Activated CD4-positive, alpha-beta memory T cell treated with anti-CD3 and anti-CD28 coated beads for 36 hours (primary cell): ENCODE measurements around the gene NAV3. TPM values are rescaled to one million over a fixed set of nuclear protein-coding genes. Genes with fewer than 3 reads are reported as not detected.

Experiments
- CTCF ChIA-PET: fragments of 350-600 bp; sonication (Branson Sonifier 250); formaldehyde crosslinking; loops from one replicate; lab custom pipeline; 2021; ENCODE audit warnings: antibody characterized with exemption, inconsistent platforms; lab: Charles Lee
- POLR2A ChIA-PET: fragments of 350-600 bp; sonication (Branson Sonifier 250); formaldehyde crosslinking; loops from one replicate; lab custom pipeline; 2021; ENCODE audit warnings: antibody characterized with exemption; lab: Charles Lee
- DNase-seq: peaks from one replicate; pipeline ENCODE4 v3.0.0-alpha.2; 2020
- H3K27ac Mint-ChIP-seq: one replicate; pipeline ENCODE4 v1.8.0; 2021; ENCODE audit warnings: mixed read lengths
- H3K27me3 Mint-ChIP-seq: one replicate; pipeline ENCODE4 v1.8.0; 2021; ENCODE audit warnings: mixed read lengths
- H3K36me3 Mint-ChIP-seq: one replicate; pipeline ENCODE4 v1.8.0; 2021; ENCODE audit warnings: mixed read lengths
- H3K4me1 Mint-ChIP-seq: one replicate; pipeline ENCODE4 v1.8.0; 2021; ENCODE audit warnings: low read depth, mixed read lengths
- H3K4me3 Mint-ChIP-seq: one replicate; pipeline ENCODE4 v1.8.0; 2021; ENCODE audit warnings: mild to moderate bottlenecking, mixed read lengths
- H3K9me3 Mint-ChIP-seq: one replicate; pipeline ENCODE4 v1.8.0; 2021; ENCODE audit warnings: mixed read lengths
- intact Hi-C: fragments of 100-400 bp; cut with micrococcal nuclease; formaldehyde crosslinking; loops from one replicate; pipeline ENCODE4 v1.15.1; 2023
- total RNA-seq, 2 experiments: library from RNA; stranded (reverse); gene quantifications; one replicate each; pipeline ENCODE4 v1.2.3, GENCODE V29; 2021

NAV3 gene
- total RNA-seq, 2 experiments from 2014 or later, result not detected

GRCh38 chr12:78191611-78192010, 360.9 kb downstream of the NAV3 start:
- no peaks in the 10 kb centered on the region for H3K4me1 Mint-ChIP-seq
- H3K27me3 Mint-ChIP-seq, result no peaks in the 10 kb centered on the region
- H3K9me3 Mint-ChIP-seq, result peaks cover 18% of the 10 kb centered on the region
- CTCF ChIA-PET, result no interaction called here
- no peak overlapping the region for H3K27ac Mint-ChIP-seq
- H3K36me3 Mint-ChIP-seq, result no peaks in the 10 kb centered on the region
- intact Hi-C loops, result no loop called here
- no peak overlapping the region for H3K4me3 Mint-ChIP-seq
- POLR2A ChIA-PET, result no interaction called here
- no peak for DNase-seq

- Mint-ChIP-seq H3K27ac (no peak overlapping the region), H3K36me3 (no peaks in the 10 kb centered on the region), H3K4me3 (no peak overlapping the region), H3K4me1 (no peaks in the 10 kb centered on the region), H3K9me3 (peaks cover 18% of the 10 kb centered on the region), H3K27me3 (no peaks in the 10 kb centered on the region)
- CTCF ChIA-PET, result no interaction called here
- DNase-seq, result no peak
- intact Hi-C loops, result no loop called here
- POLR2A ChIA-PET, result no interaction called here
These were observed 362.3 kb downstream of the NAV3 start for GRCh38 chr12:78192979-78193378.

GRCh38 chr12:78194448-78194847, 363.8 kb downstream of the NAV3 start:
- H3K4me1 Mint-ChIP-seq, result no peaks in the 10 kb centered on the region
- ChIA-PET CTCF (no interaction called here), POLR2A (no interaction called here)

GRCh38 chr12:78198896-78199295, 368.2 kb downstream of the NAV3 start:
- CTCF ChIA-PET, result no interaction called here
- POLR2A ChIA-PET, result no interaction called here
- H3K27ac Mint-ChIP-seq, result no peak overlapping the region

More at GRCh38 chr12:78194448-78194847, 363.8 kb downstream of the NAV3 start:
- no peak overlapping the region for H3K27ac Mint-ChIP-seq
- no peak for DNase-seq
- H3K4me3 Mint-ChIP-seq, result no peak overlapping the region
- H3K9me3 Mint-ChIP-seq, result peaks cover 23% of the 10 kb centered on the region
- intact Hi-C loops, result no loop called here
- H3K27me3 Mint-ChIP-seq, result no peaks in the 10 kb centered on the region
- H3K36me3 Mint-ChIP-seq, result no peaks in the 10 kb centered on the region

GRCh38 chr12:78199926-78200325, 369.2 kb downstream of the NAV3 start:
- no peak for DNase-seq
- Mint-ChIP-seq H3K27ac (no peak overlapping the region), H3K9me3 (peaks cover 13% of the 10 kb centered on the region), H3K4me3 (no peak overlapping the region), H3K27me3 (no peaks in the 10 kb centered on the region), H3K4me1 (no peaks in the 10 kb centered on the region), H3K36me3 (no peaks in the 10 kb centered on the region)
- intact Hi-C loops, result no loop called here
- ChIA-PET CTCF (no interaction called here), POLR2A (no interaction called here)

More at GRCh38 chr12:78198896-78199295, 368.2 kb downstream of the NAV3 start:
- Mint-ChIP-seq H3K9me3 (peaks cover 16% of the 10 kb centered on the region), H3K36me3 (no peaks in the 10 kb centered on the region), H3K4me1 (no peaks in the 10 kb centered on the region), H3K4me3 (no peak overlapping the region), H3K27me3 (no peaks in the 10 kb centered on the region)
- DNase-seq, result no peak
- intact Hi-C loops, result no loop called here

- H3K27me3 Mint-ChIP-seq, result no peaks in the 10 kb centered on the region
These were observed 374.2 kb downstream of the NAV3 start for GRCh38 chr12:78204926-78205325.

GRCh38 chr12:78208092-78208491, 377.4 kb downstream of the NAV3 start:
- Mint-ChIP-seq H3K4me3 (no peak overlapping the region), H3K27ac (no peak overlapping the region), H3K4me1 (no peaks in the 10 kb centered on the region), H3K9me3 (peaks cover 6% of the 10 kb centered on the region), H3K27me3 (no peaks in the 10 kb centered on the region), H3K36me3 (no peaks in the 10 kb centered on the region)
- no peak for DNase-seq
- intact Hi-C loops, result no loop called here
- POLR2A ChIA-PET, result no interaction called here
- CTCF ChIA-PET, result no interaction called here

More at GRCh38 chr12:78204926-78205325, 374.2 kb downstream of the NAV3 start:
- ChIA-PET POLR2A (no interaction called here), CTCF (no interaction called here)
- Mint-ChIP-seq H3K4me3 (no peak overlapping the region), H3K9me3 (peaks cover 3% of the 10 kb centered on the region), H3K4me1 (no peaks in the 10 kb centered on the region), H3K36me3 (no peaks in the 10 kb centered on the region), H3K27ac (no peak overlapping the region)
- intact Hi-C loops, result no loop called here
- DNase-seq, result no peak

- Mint-ChIP-seq H3K4me1 (no peaks in the 10 kb centered on the region), H3K27ac (no peak overlapping the region), H3K9me3 (peaks cover 3% of the 10 kb centered on the region), H3K36me3 (no peaks in the 10 kb centered on the region), H3K4me3 (no peak overlapping the region), H3K27me3 (no peaks in the 10 kb centered on the region)
- CTCF ChIA-PET, result no interaction called here
- intact Hi-C loops, result no loop called here
- DNase-seq, result no peak
- POLR2A ChIA-PET, result no interaction called here
These were observed 379.3 kb downstream of the NAV3 start for GRCh38 chr12:78209846-78210505.

- peaks cover 3% of the 10 kb centered on the region for H3K9me3 Mint-ChIP-seq
- no peak for DNase-seq
- CTCF ChIA-PET, result no interaction called here
These were observed 379.8 kb downstream of the NAV3 start for GRCh38 chr12:78210506-78210860.

GRCh38 chr12:78210894-78211302, 380.2 kb downstream of the NAV3 start:
- no peak for DNase-seq
- intact Hi-C loops, result no loop called here
- ChIA-PET POLR2A (no interaction called here), CTCF (no interaction called here)
- no peak overlapping the region for H3K4me3 Mint-ChIP-seq
- H3K27me3 Mint-ChIP-seq, result no peaks in the 10 kb centered on the region
- peaks cover 3% of the 10 kb centered on the region for H3K9me3 Mint-ChIP-seq
- H3K36me3 Mint-ChIP-seq, result no peaks in the 10 kb centered on the region
- H3K4me1 Mint-ChIP-seq, result no peaks in the 10 kb centered on the region
- no peak overlapping the region for H3K27ac Mint-ChIP-seq

More at GRCh38 chr12:78210506-78210860, 379.8 kb downstream of the NAV3 start:
- H3K27ac Mint-ChIP-seq, result no peak overlapping the region
- no peaks in the 10 kb centered on the region for H3K4me1 Mint-ChIP-seq
- intact Hi-C loops, result no loop called here
- no peak overlapping the region for H3K4me3 Mint-ChIP-seq
- no peaks in the 10 kb centered on the region for H3K36me3 Mint-ChIP-seq
- POLR2A ChIA-PET, result no interaction called here
- H3K27me3 Mint-ChIP-seq, result no peaks in the 10 kb centered on the region

GRCh38 chr12:78220811-78221210, 390.1 kb downstream of the NAV3 start:
- Mint-ChIP-seq H3K4me1 (no peaks in the 10 kb centered on the region), H3K27me3 (no peaks in the 10 kb centered on the region), H3K27ac (no peak overlapping the region), H3K4me3 (no peak overlapping the region), H3K36me3 (no peaks in the 10 kb centered on the region), H3K9me3 (no peaks in the 10 kb centered on the region)
- intact Hi-C loops, result no loop called here
- CTCF ChIA-PET, result no interaction called here
- POLR2A ChIA-PET, result no interaction called here
- no peak for DNase-seq

- Mint-ChIP-seq H3K4me1 (no peaks in the 10 kb centered on the region), H3K27ac (no peak overlapping the region), H3K9me3 (peaks cover 4% of the 10 kb centered on the region), H3K36me3 (no peaks in the 10 kb centered on the region), H3K27me3 (no peaks in the 10 kb centered on the region), H3K4me3 (no peak overlapping the region)
- intact Hi-C loops, result no loop called here
- POLR2A ChIA-PET, result no interaction called here
- no peak for DNase-seq
- CTCF ChIA-PET, result no interaction called here
These were observed 393.5 kb downstream of the NAV3 start for GRCh38 chr12:78224154-78224553.

GRCh38 chr12:78226763-78227162, 396.1 kb downstream of the NAV3 start:
- CTCF ChIA-PET, result no interaction called here
- no peaks in the 10 kb centered on the region for H3K27me3 Mint-ChIP-seq
- H3K36me3 Mint-ChIP-seq, result no peaks in the 10 kb centered on the region
- no peak overlapping the region for H3K27ac Mint-ChIP-seq
- peaks cover 4% of the 10 kb centered on the region for H3K9me3 Mint-ChIP-seq
- intact Hi-C loops, result no loop called here
- H3K4me3 Mint-ChIP-seq, result no peak overlapping the region
- POLR2A ChIA-PET, result no interaction called here
- DNase-seq, result no peak
- no peaks in the 10 kb centered on the region for H3K4me1 Mint-ChIP-seq
